Peyer's patch (tissue), 4 donors: ENCODE data around the gene NFYC. TPM values are rescaled to one million over a fixed set of nuclear protein-coding genes. Genes with fewer than 3 reads are reported as not detected.
A peak's percentile ranks its signal among the peaks of the same experiment; 100 is the strongest.

ENCODE experiments used
- DNase-seq, 3 donors: peaks; one replicate each; pipeline ENCODE4 v3.0.0-alpha.2; 2017 to 2019
- H3K27ac ChIP-seq, 4 donors: fragments of 200-600 bp; sonication (generic); one replicate each; pipeline ENCODE4 v1.5.1; 2016 to 2019
- H3K27me3 ChIP-seq, 2 donors: fragments of 200-600 bp; sonication (generic); one replicate each; pipeline ENCODE4 v1.5.1; 2019
- H3K36me3 ChIP-seq, 3 donors: fragments of 200-600 bp; sonication (generic); one replicate each; pipeline ENCODE4 v1.5.1; 2016 to 2019
- H3K4me1 ChIP-seq, 4 donors: fragments of 200-600 bp; sonication (generic); one replicate each; pipeline ENCODE4 v1.5.1; 2016 to 2019
- H3K4me3 ChIP-seq, 4 donors: fragments of 200-600 bp; sonication (generic); 1 replicate in 3 of 4; 2 replicates in 1 of 4; pipeline ENCODE4 v1.5.1; 2016 to 2019; ENCODE audit warnings: mild to moderate bottlenecking in 1 of 4
- H3K9me3 ChIP-seq, 4 donors: fragments of 200-600 bp; sonication (generic); one replicate each; pipeline ENCODE4 v1.5.1; 2016 to 2019; ENCODE audit warnings: mild to moderate bottlenecking in 1 of 4
- POLR2A ChIP-seq, 2 donors: fragments of 450-650 bp; IDR thresholded peaks; one replicate each; pipeline ENCODE4 v1.5.1; 2017; ENCODE audit warnings: antibody characterized with exemption in 2 of 2, mild to moderate bottlenecking in 2 of 2, moderate library complexity in 2 of 2
- total RNA-seq, 4 donors: library from RNA; depleted of rRNA; stranded (reverse); fragments of >200 nt; gene quantifications; one replicate each; pipeline ENCODE4 v1.1.0, GENCODE V29; 2016
- TF ChIP-seq, protein P1 (sequence below), 6 experiments: fragments of 450-650 bp in 4 of 6; fragments of 200-600 bp in 2 of 6; sonication (generic) in 1 of 6; IDR thresholded peaks; one replicate each; pipeline ENCODE4 v1.5.1; 2017 to 2019; ENCODE audit warnings: antibody characterized with exemption in 6 of 6, mild to moderate bottlenecking in 3 of 6, moderate library complexity in 1 of 6

Gene NFYC
- total RNA-seq, 4 donors from 2014 or later = 53.1 to 122 (median 65.0) TPM

DNA sequence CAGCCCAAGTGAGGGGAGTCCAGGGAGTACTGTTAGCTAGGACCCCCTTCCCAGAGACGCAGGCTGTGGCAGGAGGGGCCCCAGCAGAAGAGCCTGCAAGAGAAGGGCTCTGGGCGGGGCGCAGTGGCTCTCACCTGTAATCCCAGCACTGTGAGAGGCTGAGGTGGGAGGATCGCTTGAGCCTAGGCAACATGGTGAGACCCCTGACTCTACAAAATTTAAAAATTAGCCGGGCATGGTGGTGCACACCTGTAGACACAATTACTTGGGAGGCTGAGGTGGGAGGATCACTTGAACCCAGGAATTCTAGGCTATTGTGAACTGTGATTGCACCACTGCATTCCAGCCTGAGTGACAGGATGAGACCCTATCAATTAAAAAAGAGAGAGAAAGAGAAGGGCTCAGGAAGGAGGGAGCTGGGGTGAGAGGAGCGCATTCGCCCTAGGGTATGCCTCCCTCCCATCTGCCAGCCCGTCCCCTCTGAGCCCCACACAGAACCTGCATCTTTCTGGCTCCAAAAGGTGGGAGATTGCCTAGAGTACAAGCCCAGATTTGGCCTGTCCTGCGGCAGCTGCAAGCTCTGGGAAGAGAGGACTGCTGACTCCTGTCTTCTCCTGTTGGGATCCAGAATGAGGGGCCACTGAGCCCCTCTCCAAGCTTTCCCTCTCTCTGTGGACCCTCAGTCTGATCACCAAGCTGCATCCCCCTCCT is 95.6 kb downstream of the NFYC start:
- H3K27ac ChIP-seq = peak overlapping the region in 1 of 4 donors; percentile 8
- TF ChIP-seq, protein P1, sequence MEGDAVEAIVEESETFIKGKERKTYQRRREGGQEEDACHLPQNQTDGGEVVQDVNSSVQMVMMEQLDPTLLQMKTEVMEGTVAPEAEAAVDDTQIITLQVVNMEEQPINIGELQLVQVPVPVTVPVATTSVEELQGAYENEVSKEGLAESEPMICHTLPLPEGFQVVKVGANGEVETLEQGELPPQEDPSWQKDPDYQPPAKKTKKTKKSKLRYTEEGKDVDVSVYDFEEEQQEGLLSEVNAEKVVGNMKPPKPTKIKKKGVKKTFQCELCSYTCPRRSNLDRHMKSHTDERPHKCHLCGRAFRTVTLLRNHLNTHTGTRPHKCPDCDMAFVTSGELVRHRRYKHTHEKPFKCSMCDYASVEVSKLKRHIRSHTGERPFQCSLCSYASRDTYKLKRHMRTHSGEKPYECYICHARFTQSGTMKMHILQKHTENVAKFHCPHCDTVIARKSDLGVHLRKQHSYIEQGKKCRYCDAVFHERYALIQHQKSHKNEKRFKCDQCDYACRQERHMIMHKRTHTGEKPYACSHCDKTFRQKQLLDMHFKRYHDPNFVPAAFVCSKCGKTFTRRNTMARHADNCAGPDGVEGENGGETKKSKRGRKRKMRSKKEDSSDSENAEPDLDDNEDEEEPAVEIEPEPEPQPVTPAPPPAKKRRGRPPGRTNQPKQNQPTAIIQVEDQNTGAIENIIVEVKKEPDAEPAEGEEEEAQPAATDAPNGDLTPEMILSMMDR (IDR thresholded peaks at IDR 0.05) = no peak
- no peak for TF ChIP-seq POLR2A (IDR thresholded peaks at IDR 0.05)

DNA sequence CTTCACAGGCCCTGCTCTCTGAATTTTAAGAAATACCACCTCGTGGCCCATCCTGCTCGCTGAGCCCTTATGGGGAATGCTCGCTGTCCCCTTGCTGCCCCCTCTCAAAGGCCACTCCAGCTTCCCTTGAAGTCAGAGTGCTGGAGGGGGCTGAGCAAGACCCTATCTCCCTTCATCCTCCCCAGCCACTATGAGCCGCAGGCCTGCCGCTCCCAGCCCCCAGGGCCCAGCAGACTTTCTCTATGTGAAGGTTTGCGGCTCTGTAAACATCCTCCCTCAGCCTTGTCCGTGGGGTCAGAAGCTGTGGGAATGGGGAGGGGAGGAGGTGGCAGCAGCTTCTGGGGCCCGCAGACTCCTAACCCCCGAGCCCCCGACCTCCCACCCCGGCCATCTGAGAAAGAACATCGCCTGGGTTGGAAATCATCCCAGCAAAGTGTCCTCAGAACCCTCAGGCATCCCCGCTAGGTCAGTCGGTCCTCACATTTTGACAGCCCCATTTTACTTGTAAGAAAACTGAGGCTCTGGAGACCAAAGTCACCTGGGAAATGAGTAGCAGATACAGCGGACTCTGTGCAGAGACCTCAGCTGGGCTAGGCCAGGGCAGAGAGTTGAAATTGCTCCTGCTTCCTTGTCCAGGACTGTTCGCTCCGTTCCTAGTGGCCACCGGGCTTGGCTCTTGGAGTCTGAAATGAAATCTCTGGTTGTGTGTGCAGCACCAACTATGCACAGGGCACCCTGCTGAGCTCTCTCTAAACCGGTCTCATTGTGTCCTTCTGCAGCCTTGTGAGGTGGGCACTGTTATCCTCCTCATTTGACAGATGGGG is 96.4 kb downstream of the NFYC start:
- DNase-seq = no peak
- Histone ChIP-seq H3K4me3 (no peak overlapping the region), H3K36me3 (no peaks in the 10 kb centered on the region), H3K9me3 (no peaks in the 10 kb centered on the region), H3K27me3 (no peaks in the 10 kb centered on the region), H3K4me1 (peaks cover 0 to 21% (median 7%) of the 10 kb centered on the region in 4 donors), H3K27ac (peak overlapping the region in 2 of 4 donors; percentile 8 to 35)
- no peak for TF ChIP-seq POLR2A (IDR thresholded peaks at IDR 0.05)
- TF ChIP-seq, protein P1 (IDR thresholded peaks at IDR 0.05) = no peak

More for the DNA sequence above, 95.6 kb downstream of the NFYC start:
- Histone ChIP-seq H3K36me3 (no peaks in the 10 kb centered on the region), H3K9me3 (no peaks in the 10 kb centered on the region), H3K27me3 (no peaks in the 10 kb centered on the region), H3K4me3 (no peak overlapping the region), H3K4me1 (peaks cover 0 to 29% (median 7%) of the 10 kb centered on the region in 4 donors)
- no peak for DNase-seq

DNA sequence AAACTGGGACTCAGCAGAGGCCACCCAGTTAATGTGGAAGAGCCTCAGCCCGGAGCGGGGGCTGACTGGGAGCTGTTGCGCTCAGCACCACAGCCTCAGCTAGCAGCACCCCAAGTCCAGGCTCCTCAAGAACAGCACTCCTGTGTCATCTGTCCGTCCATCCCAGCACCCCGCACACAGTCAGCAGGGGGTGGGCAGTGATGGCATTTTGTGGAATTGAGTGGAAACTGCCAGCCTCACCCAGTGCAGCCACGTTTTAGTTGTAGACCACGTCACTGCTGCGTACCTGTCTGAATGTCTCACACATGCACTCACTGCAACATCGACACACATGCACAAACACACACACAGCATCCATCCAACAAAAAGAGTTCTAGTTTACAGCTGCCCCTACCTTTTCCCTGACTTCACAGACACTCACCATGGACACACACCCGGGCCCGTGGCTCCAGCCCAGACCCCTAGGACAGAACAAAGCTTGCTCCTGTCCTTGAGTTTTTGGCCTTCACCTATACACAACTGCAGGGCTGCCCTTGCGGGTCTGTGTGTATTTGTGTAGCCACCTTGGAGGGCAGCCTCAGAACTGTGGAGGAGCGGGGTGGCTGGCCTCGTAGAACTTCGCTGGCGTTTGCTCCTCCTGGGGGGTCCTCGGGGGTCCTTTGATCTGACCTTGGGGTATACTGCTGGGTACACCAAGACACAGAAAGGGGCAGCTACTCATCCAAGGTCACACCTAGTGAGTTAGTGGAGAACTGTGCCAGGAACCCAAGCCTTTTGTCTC is 97.2 kb downstream of the NFYC start:
- TF ChIP-seq, protein P1 (IDR thresholded peaks at IDR 0.05) = no peak
- TF ChIP-seq POLR2A (IDR thresholded peaks at IDR 0.05) = no peak
- no peak overlapping the region for H3K27ac ChIP-seq
- H3K4me3 ChIP-seq = no peak overlapping the region
- DNase-seq = no peak
- no peaks in the 10 kb centered on the region for H3K36me3 ChIP-seq
- peaks cover 0 to 15% (median 4%) of the 10 kb centered on the region in 4 donors for H3K4me1 ChIP-seq
- no peaks in the 10 kb centered on the region for H3K27me3 ChIP-seq
- no peaks in the 10 kb centered on the region for H3K9me3 ChIP-seq

DNA sequence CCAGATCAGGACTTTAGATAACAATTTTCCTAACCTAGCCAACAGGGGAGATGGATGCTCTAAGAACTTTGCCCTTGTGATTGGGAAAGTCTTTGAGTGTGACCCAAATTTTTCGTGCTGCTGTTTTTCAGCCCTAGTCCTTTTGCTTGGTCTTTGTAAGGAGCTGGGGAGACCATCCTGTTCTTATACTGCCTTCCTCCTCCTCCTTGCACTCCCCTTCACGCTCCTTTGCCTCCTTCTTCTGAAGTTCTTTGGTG is 97.8 kb downstream of the NFYC start:
- peak overlapping the region in 1 of 4 donors; percentile 22 for H3K27ac ChIP-seq
- TF ChIP-seq POLR2A (IDR thresholded peaks at IDR 0.05) = no peak
- TF ChIP-seq, protein P1 (IDR thresholded peaks at IDR 0.05) = no peak
- no peaks in the 10 kb centered on the region for H3K27me3 ChIP-seq
- H3K36me3 ChIP-seq = no peaks in the 10 kb centered on the region
- H3K4me3 ChIP-seq = no peak overlapping the region
- peaks cover 0 to 13% (median 2%) of the 10 kb centered on the region in 4 donors for H3K4me1 ChIP-seq
- DNase-seq = no peak
- no peaks in the 10 kb centered on the region for H3K9me3 ChIP-seq

DNA sequence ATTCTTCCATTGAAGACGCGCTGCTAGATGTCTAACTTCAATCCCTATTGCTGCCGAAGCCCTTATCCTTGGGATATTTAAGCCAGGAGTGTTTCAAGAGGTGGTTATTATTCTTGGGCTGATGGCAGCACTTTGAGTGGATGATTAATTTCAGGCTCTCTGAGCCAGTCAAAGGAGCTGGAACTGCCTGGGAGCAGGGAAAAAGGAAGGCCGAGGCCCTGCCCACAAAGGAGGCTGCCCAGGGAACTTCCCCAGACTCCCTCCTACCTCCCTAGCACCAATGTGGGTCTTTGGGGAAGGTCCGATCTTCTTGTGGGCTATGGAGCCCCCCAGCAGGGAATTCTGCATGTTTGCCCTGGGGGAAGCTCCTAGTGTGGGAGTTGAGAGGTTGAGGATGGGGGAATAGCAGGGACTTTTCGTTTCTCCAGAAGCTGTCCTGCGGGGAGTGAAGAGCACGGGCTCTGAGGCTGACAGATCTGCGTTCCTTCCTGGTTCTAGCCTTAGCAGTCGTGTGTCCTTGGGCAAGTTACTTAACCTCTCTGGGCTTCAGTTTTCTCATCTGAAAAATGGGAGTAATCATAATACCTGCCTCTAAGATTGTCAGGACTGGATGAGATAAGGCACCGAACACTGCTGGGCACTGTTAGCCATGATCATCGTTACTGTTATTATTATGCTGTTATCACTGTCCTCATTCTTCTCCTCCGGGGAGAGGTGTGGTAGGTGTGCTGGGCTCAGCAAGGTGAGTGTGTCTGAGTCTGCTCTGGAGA is 98.3 kb downstream of the NFYC start:
- Histone ChIP-seq H3K36me3 (no peaks in the 10 kb centered on the region), H3K4me3 (no peak overlapping the region), H3K9me3 (no peaks in the 10 kb centered on the region), H3K27ac (peak overlapping the region in 1 of 4 donors; percentile 22), H3K27me3 (no peaks in the 10 kb centered on the region), H3K4me1 (peaks cover 0 to 7% (median 0%) of the 10 kb centered on the region in 4 donors)
- no peak for TF ChIP-seq POLR2A (IDR thresholded peaks at IDR 0.05)
- TF ChIP-seq, protein P1 (IDR thresholded peaks at IDR 0.05) = no peak
- no peak for DNase-seq
